Smooth muscle cell (in vitro differentiated cells): ENCODE results near the gene ARHGAP22. TPM values are rescaled to one million over a fixed set of nuclear protein-coding genes. Genes with fewer than 3 reads are reported as not detected.
A peak's percentile ranks its signal among the peaks of the same experiment; 100 is the strongest.

Experiments
- DNase-seq: peaks from one replicate; lab custom pipeline; 2025; ENCODE audit not compliant: unreplicated experiment; lab: John Stamatoyannopoulos, UW
- H2AFZ ChIP-seq: fragments of 200-600 bp; sonication (generic); 2 replicates; pipeline ENCODE4 v1.6.0; 2016; ENCODE audit warnings: antibody characterized with exemption, low read depth, mild to moderate bottlenecking
- H3F3A ChIP-seq: fragments of 200-600 bp; sonication (generic); 2 replicates; pipeline ENCODE4 v1.6.0; 2017; ENCODE audit warnings: antibody characterized with exemption, low read depth
- H3K27ac ChIP-seq: fragments of 200-600 bp; sonication (generic); 2 replicates; pipeline ENCODE4 v1.5.1; 2016; ENCODE audit warnings: low read depth, mild to moderate bottlenecking
- H3K27me3 ChIP-seq: fragments of 200-600 bp; sonication (generic); 2 replicates; pipeline ENCODE4 v1.6.1; 2016; ENCODE audit warnings: low read depth, mild to moderate bottlenecking
- H3K36me3 ChIP-seq: fragments of 200-600 bp; sonication (generic); 2 replicates; pipeline ENCODE4 v1.5.1; 2016; ENCODE audit warnings: low read depth
- H3K4me1 ChIP-seq: fragments of 200-600 bp; sonication (generic); 2 replicates; pipeline ENCODE4 v1.5.1; 2016; ENCODE audit warnings: low read depth
- H3K4me2 ChIP-seq: fragments of 200-600 bp; sonication (generic); 2 replicates; pipeline ENCODE4 v1.6.0; 2016; ENCODE audit warnings: mild to moderate bottlenecking
- H3K4me3 ChIP-seq: fragments of 200-600 bp; sonication (generic); 2 replicates; pipeline ENCODE4 v1.5.1; 2016; ENCODE audit warnings: mild to moderate bottlenecking
- H3K79me2 ChIP-seq: fragments of 200-600 bp; sonication (generic); 2 replicates; pipeline ENCODE4 v1.6.0; 2016; ENCODE audit warnings: low read depth, mild to moderate bottlenecking
- H3K9ac ChIP-seq: fragments of 200-600 bp; sonication (generic); 2 replicates; pipeline ENCODE4 v1.6.0; 2016; ENCODE audit warnings: low read depth
- H3K9me3 ChIP-seq: fragments of 200-600 bp; sonication (generic); replicated peaks from 2 replicates; pipeline ENCODE4 v1.5.1; 2016; ENCODE audit warnings: low read depth
- H4K20me1 ChIP-seq: fragments of 200-600 bp; sonication (generic); 2 replicates; pipeline ENCODE4 v1.6.0; 2016; ENCODE audit warnings: low read depth
- CTCF ChIP-seq: fragments of 200-600 bp; sonication (generic); IDR thresholded peaks from 2 replicates; pipeline ENCODE4 v1.5.1; 2017; ENCODE audit warnings: borderline replicate concordance, mild to moderate bottlenecking, antibody characterized with exemption; ENCODE audit not compliant: insufficient read depth, poor library complexity, severe bottlenecking
- WGBS: methylation state at CpG from one replicate; pipeline ENCODE4 v1.1.7; 2016; ENCODE audit warnings: low lambda C conversion rate; 5-methylcytosine and 5-hydroxymethylcytosine counted together
- polyA plus RNA-seq: library from polyadenylated mRNA; unstranded; fragments of >200 nt; fragmentation: Nextera tagmentation; extraction: Ambion mirVana; gene quantifications from 2 replicates; pipeline ENCODE4 v1.2.1, GENCODE V29; 2016
- total RNA-seq: library from RNA; depleted of rRNA; stranded (reverse); fragments of >200 nt; gene quantifications from 2 replicates; pipeline ENCODE4 v1.2.3, GENCODE V29; 2014

Gene ARHGAP22
- total and polyA plus RNA-seq, 2 experiments from 2014 or later: 1.8 to 8.8 TPM

GRCh38 chr10:48411510-48411909 is 193.4 kb downstream of the ARHGAP22 start:
- Histone ChIP-seq H3K27ac (no peak overlapping the region), H3K4me3 (no peak overlapping the region), H3K9ac (no peak overlapping the region), H3K36me3 (peaks cover 18% of the 10 kb centered on the region), H3K79me2 (no peaks in the 10 kb centered on the region), H4K20me1 (no peaks in the 10 kb centered on the region), H3K27me3 (no peaks in the 10 kb centered on the region), H3K4me1 (no peaks in the 10 kb centered on the region), H3F3A (no peaks in the 10 kb centered on the region), H2AFZ (no peak overlapping the region), H3K4me2 (no peak overlapping the region), H3K9me3 (peaks cover 6% of the 10 kb centered on the region)
- 100% methylated on average over 2 of the region's 2 CpGs for WGBS
- DNase-seq: no peak
- no peak for TF ChIP-seq CTCF

- no peak for DNase-seq
- no peak for TF ChIP-seq CTCF
- H3K79me2 ChIP-seq: no peaks in the 10 kb centered on the region
These were observed 194.4 kb downstream of the ARHGAP22 start for GRCh38 chr10:48410503-48410902.

GRCh38 chr10:48406658-48407057 is 198.2 kb downstream of the ARHGAP22 start:
- Histone ChIP-seq H3K9ac (no peak overlapping the region), H3K4me3 (no peak overlapping the region), H3K27ac (peak overlapping the region; percentile 1), H3K4me2 (no peak overlapping the region), H3K4me1 (no peaks in the 10 kb centered on the region), H3K79me2 (no peaks in the 10 kb centered on the region), H3F3A (no peaks in the 10 kb centered on the region), H4K20me1 (peaks cover 6% of the 10 kb centered on the region), H3K36me3 (peaks cover 14% of the 10 kb centered on the region), H2AFZ (no peak overlapping the region), H3K27me3 (no peaks in the 10 kb centered on the region), H3K9me3 (no peaks in the 10 kb centered on the region)
- TF ChIP-seq CTCF: no peak
- DNase-seq: no peak
- 92% methylated on average over 4 of the region's 4 CpGs for WGBS

More at GRCh38 chr10:48410503-48410902, 194.4 kb downstream of the ARHGAP22 start:
- Histone ChIP-seq H2AFZ (no peak overlapping the region), H4K20me1 (no peaks in the 10 kb centered on the region), H3K4me2 (no peak overlapping the region), H3K9me3 (peaks cover 6% of the 10 kb centered on the region), H3F3A (no peaks in the 10 kb centered on the region), H3K27ac (no peak overlapping the region), H3K27me3 (no peaks in the 10 kb centered on the region), H3K9ac (no peak overlapping the region), H3K36me3 (peaks cover 18% of the 10 kb centered on the region), H3K4me1 (no peaks in the 10 kb centered on the region), H3K4me3 (no peak overlapping the region)
- WGBS: 98% methylated on average over 6 of the region's 6 CpGs

GRCh38 chr10:48406204-48406603 is 198.7 kb downstream of the ARHGAP22 start:
- Histone ChIP-seq H3K4me1 (no peaks in the 10 kb centered on the region), H3K4me2 (no peak overlapping the region), H3K36me3 (peaks cover 13% of the 10 kb centered on the region), H4K20me1 (peaks cover 11% of the 10 kb centered on the region), H3K9me3 (no peaks in the 10 kb centered on the region), H3K27me3 (no peaks in the 10 kb centered on the region), H3K9ac (no peak overlapping the region), H3F3A (no peaks in the 10 kb centered on the region), H2AFZ (no peak overlapping the region), H3K4me3 (no peak overlapping the region), H3K79me2 (no peaks in the 10 kb centered on the region), H3K27ac (peak overlapping the region; percentile 1)
- TF ChIP-seq CTCF: no peak
- 72% methylated on average over 3 of the region's 3 CpGs for WGBS
- no peak for DNase-seq
